HepG2 (cell line): Measurements from ENCODE around the gene SEC14L1. TPM values are rescaled to one million over a fixed set of nuclear protein-coding genes. Genes with fewer than 3 reads are reported as not detected.

Experiments
- ATAC-seq: fragments of 200-7000 bp; cut with Tn5 transposase; 3 replicates; pipeline ENCODE4 v1.9.1; 2020; ENCODE audit warnings: mild to moderate bottlenecking, moderate library complexity
- BruUV-seq: library from RNA; stranded (reverse); fragments of 400-500 nt; replicated peaks from 2 replicates; lab custom pipeline; 2021; lab: Mats Ljungman, UMichigan
- CTCF ChIA-PET: fragments of 300-600 bp; formaldehyde crosslinking; extraction: SDS; loops from one replicate; lab custom pipeline; 2021; ENCODE audit warnings: low total read pairs, inconsistent platforms, low intra/inter-chr PET ratio; lab: Yijun Ruan, JAX
- POLR2A ChIA-PET: fragments of 350-600 bp; sonication (Branson Sonifier 250); formaldehyde crosslinking; loops from one replicate; lab custom pipeline; 2020; ENCODE audit warnings: antibody characterized with exemption, inconsistent platforms; lab: Yijun Ruan, JAX
- DNase-seq: peaks from one replicate; pipeline ENCODE4 v3.0.0-alpha.2; 2015; ENCODE audit warnings: low spot score
- FAIRE-seq: peaks from 3 replicates; lab custom pipeline; 2011; peaks lifted over from hg19 to GRCh38; lab: Jason Lieb, UNC
- H2AFZ ChIP-seq: one replicate; pipeline ENCODE4 v1.6.1; 2011; ENCODE audit warnings: low read length, inconsistent platforms
- H3K27ac ChIP-seq: fragments of 300-600 bp; 3 replicates; pipeline ENCODE4 v1.8.0; 2011; ENCODE audit warnings: mixed run types, mild to moderate bottlenecking, mixed read lengths, low read length, inconsistent platforms; ENCODE audit not compliant: insufficient read depth; ENCODE audit errors: extremely low read length
- H3K27me3 ChIP-seq, 2 experiments: fragments of 200-600 bp in 1 of 2; 2 replicates in 1 of 2; 3 replicates in 1 of 2; pipeline versions ENCODE4 v1.6.0 to v1.8.0; 2011; ENCODE audit warnings: low read length in 2 of 2, mild to moderate bottlenecking in 2 of 2, moderate library complexity in 2 of 2, inconsistent platforms in 1 of 2; ENCODE audit not compliant: insufficient read depth in 2 of 2, control insufficient read depth in 1 of 2
- H3K36me3 ChIP-seq, 2 experiments: fragments of 200-600 bp in 1 of 2; replicated peaks in 1 of 2; 2 replicates in 1 of 2; 3 replicates in 1 of 2; pipeline versions ENCODE4 v1.5.1 to v1.8.0; 2011; ENCODE audit warnings: low read length in 2 of 2, inconsistent platforms in 1 of 2; ENCODE audit not compliant: insufficient read depth in 2 of 2, control insufficient read depth in 1 of 2
- H3K4me1 ChIP-seq: 2 replicates; pipeline ENCODE4 v1.5.1; 2012; ENCODE audit warnings: low read length, inconsistent platforms; ENCODE audit not compliant: insufficient read depth
- H3K4me2 ChIP-seq: 2 replicates; pipeline ENCODE4 v1.6.0; 2011; ENCODE audit warnings: low read depth, low read length, inconsistent platforms
- H3K4me3 ChIP-seq, 3 experiments: fragments of 200-600 bp in 1 of 3; sonication (generic), shearing (Covaris generic) in 1 of 3; replicated peaks in 1 of 3; 2 replicates each; pipeline ENCODE4 v1.5.1; 2011 to 2016; ENCODE audit warnings: low read length in 3 of 3, inconsistent platforms in 2 of 3, low read depth in 2 of 3, mild to moderate bottlenecking in 2 of 3, control low read depth in 1 of 3, mixed read lengths in 1 of 3; ENCODE audit not compliant: insufficient read depth in 1 of 3
- H3K79me2 ChIP-seq: one replicate; pipeline ENCODE4 v1.6.1; 2011; ENCODE audit warnings: low read length, inconsistent platforms; ENCODE audit not compliant: insufficient read depth
- H3K9ac ChIP-seq: 2 replicates; pipeline ENCODE4 v1.6.0; 2011; ENCODE audit warnings: mild to moderate bottlenecking, low read depth, low read length, inconsistent platforms; ENCODE audit not compliant: insufficient read depth
- H3K9me3 ChIP-seq: 2 replicates; pipeline ENCODE4 v1.5.1; 2012; ENCODE audit warnings: mild to moderate bottlenecking, low read length
- H4K20me1 ChIP-seq: 2 replicates; pipeline ENCODE4 v1.6.0; 2011; ENCODE audit warnings: inconsistent platforms, mild to moderate bottlenecking, low read length, moderate library complexity; ENCODE audit not compliant: insufficient read depth
- AGO1 ChIP-seq: fragments of 200-400 bp; formaldehyde crosslinking; IDR thresholded peaks from 2 replicates; pipeline ENCODE4 v1.6.1; 2017; ENCODE audit warnings: mild to moderate bottlenecking, low read depth, low read length, moderate library complexity; ENCODE audit not compliant: poor library complexity, severe bottlenecking
- BRD4 ChIP-seq: sonication (generic); formaldehyde crosslinking; IDR thresholded peaks from 2 replicates; pipeline ENCODE4 v1.4.0; 2020; ENCODE audit warnings: missing genetic modification reagents
- CEBPB ChIP-seq: IDR thresholded peaks from 2 replicates; pipeline ENCODE4 v1.6.1; 2011; ENCODE audit warnings: low read depth, low read length, improper control_type of control experiment, borderline replicate concordance
- CEBPG ChIP-seq: IDR thresholded peaks from 2 replicates; pipeline ENCODE4 v1.6.1; 2016
- HNRNPK ChIP-seq: fragments of 200-400 bp; formaldehyde crosslinking; IDR thresholded peaks from 2 replicates; pipeline ENCODE4 v1.6.1; 2018; ENCODE audit warnings: low read length, low read depth, moderate library complexity, mild to moderate bottlenecking; ENCODE audit not compliant: poor library complexity, severe bottlenecking
- KDM5A ChIP-seq: fragments of 200-600 bp; sonication (generic); IDR thresholded peaks from 2 replicates; pipeline ENCODE4 v1.7.0; 2018; ENCODE audit warnings: antibody characterized with exemption, mild to moderate bottlenecking, low read length, borderline replicate concordance
- MTA1 ChIP-seq: sonication (generic); formaldehyde crosslinking; IDR thresholded peaks from 2 replicates; pipeline ENCODE4 v1.4.0; 2020; ENCODE audit warnings: missing genetic modification reagents, mild to moderate bottlenecking, borderline replicate concordance
- NPAS2 ChIP-seq: sonication (generic); formaldehyde crosslinking; IDR thresholded peaks from 2 replicates; pipeline ENCODE4 v1.8.0; 2022; ENCODE audit warnings: mild to moderate bottlenecking, missing genetic modification reagents, borderline replicate concordance
- PCBP2 ChIP-seq: fragments of 200-400 bp; formaldehyde crosslinking; optimal IDR thresholded peaks from 2 replicates; pipeline ENCODE3; 2018; ENCODE audit warnings: low read length, low read depth; ENCODE audit not compliant: poor library complexity, severe bottlenecking
- ZNF451 ChIP-seq: sonication (generic); formaldehyde crosslinking; IDR thresholded peaks from 2 replicates; pipeline ENCODE4 v1.5.0; 2020; ENCODE audit warnings: mild to moderate bottlenecking, missing genetic modification reagents
- ZNF530 ChIP-seq: sonication (generic); formaldehyde crosslinking; IDR thresholded peaks from 2 replicates; pipeline ENCODE4 v1.5.0; 2020; ENCODE audit warnings: low read depth, mild to moderate bottlenecking, missing genetic modification reagents
- WGBS: methylation state at CpG from one replicate; pipeline ENCODE4 v1.1.6; 2017; ENCODE audit warnings: low lambda C conversion rate; 5-methylcytosine and 5-hydroxymethylcytosine counted together
- in situ Hi-C: cut with HindIII; loops from 2 replicates; pipeline ENCODE4 v1.10.0; 2017; ENCODE audit warnings: low pct_unique_long_range_greater_than_20kb; ENCODE audit not compliant: extremely low pct_ligation_motif_present
- intact Hi-C: fragments of 100-400 bp; cut with micrococcal nuclease; formaldehyde crosslinking; loops from one replicate; pipeline ENCODE4 v1.10.0; 2022; ENCODE audit not compliant: unreplicated experiment
- polyA plus RNA-seq, 8 experiments: library from polyadenylated mRNA; depleted of rRNA in 3 of 8; stranded (reverse) in 7 of 8; unstranded in 1 of 8; fragments of >200 nt; fragmentation: Illumina TruSeq in 4 of 8; extraction: Trizol in 4 of 8; gene quantifications; 2 replicates each; pipeline versions ENCODE4 v1.2.1 to v1.2.3, GENCODE V29; 2011 to 2016; ENCODE audit warnings: low read depth in 4 of 8, missing spikeins in 1 of 8, mixed read lengths in 1 of 8; ENCODE audit not compliant: insufficient read depth in 1 of 8
- total RNA-seq, 5 experiments: library from RNA; depleted of rRNA; stranded (reverse); fragments of >200 nt; fragmentation: Illumina TruSeq; extraction: Trizol; gene quantifications; 2 replicates each; pipeline ENCODE4 v1.2.3, GENCODE V29; 2016; ENCODE audit warnings: low read depth in 1 of 5
- TF ChIP-seq, protein P1 (sequence below): sonication (generic); formaldehyde crosslinking; conservative IDR thresholded peaks from 2 replicates; pipeline ENCODE4 v1.8.0; 2022; ENCODE audit warnings: mild to moderate bottlenecking, moderate library complexity, missing genetic modification reagents

The SEC14L1 gene
- total and polyA plus RNA-seq, 2 of the 13 experiments (the other 11 are each of a cell fraction or from before 2014, with no cell fraction given) = 26.3 to 43.9 TPM

DNA sequence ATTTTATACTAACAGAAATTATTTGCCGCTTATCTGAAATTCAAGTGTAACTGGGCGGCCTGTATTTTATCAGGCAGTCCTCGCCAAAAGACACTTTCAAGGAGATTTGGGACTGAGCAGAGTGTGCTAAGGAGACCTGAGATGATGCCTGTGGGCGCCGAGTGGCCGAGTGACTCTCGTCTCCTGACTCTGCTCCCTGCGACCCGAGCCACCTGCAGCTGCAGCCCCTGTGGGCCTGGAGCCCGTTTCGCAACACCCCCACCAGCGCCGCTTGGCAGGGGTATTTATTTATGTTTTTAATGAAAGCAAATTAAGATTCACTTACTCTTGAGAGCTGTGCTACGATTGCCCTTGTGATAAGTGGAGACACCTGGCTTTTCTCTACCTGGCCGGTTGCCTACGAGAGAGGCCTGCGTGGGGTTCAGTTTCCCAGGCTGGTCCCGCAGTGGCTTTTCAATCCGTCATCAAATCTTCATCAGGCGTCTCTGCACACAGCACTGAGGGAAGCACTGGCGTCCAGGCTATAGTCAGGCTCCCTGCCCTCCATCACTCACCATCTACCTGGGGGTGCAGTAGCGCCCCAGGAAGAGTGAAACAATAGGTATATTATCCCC lies 124.0 kb downstream of the SEC14L1 start:
- no peaks in the 10 kb centered on the region for H3K79me2 ChIP-seq
- in situ Hi-C loops = no loop called here
- BruUV-seq = no TSS peak
- H3K4me3 ChIP-seq = no peak overlapping the region
- no peak overlapping the region for H3K4me2 ChIP-seq
- H3K9ac ChIP-seq = no peak overlapping the region
- H3K27me3 ChIP-seq = peaks cover 0 to 22% of the 10 kb centered on the region in 2 experiments; a peak in 3 of 5 replicates
- H3K4me1 ChIP-seq = peaks cover 19% of the 10 kb centered on the region
- ATAC-seq (no peak), DNase-seq (no peak), FAIRE-seq (no peak)
- TF ChIP-seq ZNF451 (CRISPR knock-in tag) = no peak
- peak; percentile 81 for TF ChIP-seq CEBPB
- TF ChIP-seq BRD4 (CRISPR knock-in tag) = no peak
- TF ChIP-seq ZNF530 (CRISPR knock-in tag) = no peak
- TF ChIP-seq NPAS2 (CRISPR knock-in tag) = no peak
- 0 out of 2 replicates have a peak, but pooled peaks have one; percentile 25 for TF ChIP-seq CEBPG (CRISPR knock-in tag)
- no peak for TF ChIP-seq PCBP2
- TF ChIP-seq MTA1 (CRISPR knock-in tag) = no peak
- TF ChIP-seq KDM5A = no peak
- TF ChIP-seq, protein P1, sequence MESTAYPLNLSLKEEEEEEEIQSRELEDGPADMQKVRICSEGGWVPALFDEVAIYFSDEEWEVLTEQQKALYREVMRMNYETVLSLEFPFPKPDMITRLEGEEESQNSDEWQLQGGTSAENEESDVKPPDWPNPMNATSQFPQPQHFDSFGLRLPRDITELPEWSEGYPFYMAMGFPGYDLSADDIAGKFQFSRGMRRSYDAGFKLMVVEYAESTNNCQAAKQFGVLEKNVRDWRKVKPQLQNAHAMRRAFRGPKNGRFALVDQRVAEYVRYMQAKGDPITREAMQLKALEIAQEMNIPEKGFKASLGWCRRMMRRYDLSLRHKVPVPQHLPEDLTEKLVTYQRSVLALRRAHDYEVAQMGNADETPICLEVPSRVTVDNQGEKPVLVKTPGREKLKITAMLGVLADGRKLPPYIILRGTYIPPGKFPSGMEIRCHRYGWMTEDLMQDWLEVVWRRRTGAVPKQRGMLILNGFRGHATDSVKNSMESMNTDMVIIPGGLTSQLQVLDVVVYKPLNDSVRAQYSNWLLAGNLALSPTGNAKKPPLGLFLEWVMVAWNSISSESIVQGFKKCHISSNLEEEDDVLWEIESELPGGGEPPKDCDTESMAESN = no peak
- no peak for TF ChIP-seq AGO1
- TF ChIP-seq HNRNPK = no peak
- H3K36me3 ChIP-seq = no peaks in the 10 kb centered on the region
- no peak overlapping the region for H2AFZ ChIP-seq
- WGBS = 43% methylated on average over 21 of the region's 22 CpGs
- POLR2A ChIA-PET = interaction anchor here (0.7 kb wide), 1 partner anchor 36 kb away, joined by 3 read pairs; no protein-coding TSS in a partner anchor
- H3K9me3 ChIP-seq = no peaks in the 10 kb centered on the region
- no peaks in the 10 kb centered on the region for H4K20me1 ChIP-seq
- CTCF ChIA-PET = no interaction called here
- no peak overlapping the region for H3K27ac ChIP-seq
- intact Hi-C loops = no loop called here
